Heart left ventricle (tissue), 13 donors: Measurements from ENCODE around the gene OIT3.

Experiments used
- POLR2A ChIP-seq, 2 donors: fragments of 450-650 bp; IDR thresholded peaks; one replicate each; pipeline ENCODE4 v1.6.1; 2017; ENCODE audit warnings: antibody characterized with exemption in 2 of 2, mild to moderate bottlenecking in 2 of 2, moderate library complexity in 2 of 2
- TF ChIP-seq, protein P1 (sequence below), 12 donors: fragments of 200-600 bp; sonication (generic) in 4 of 12; IDR thresholded peaks; one replicate each; pipeline versions ENCODE4 v1.5.0 to v1.8.0; 2018 to 2022; ENCODE audit warnings: antibody characterized with exemption in 12 of 12, mild to moderate bottlenecking in 5 of 12
- donor health status: ischemic (EF 13 %, LVEDD 7.1; RV severe dilation, severe dysfunction).
- donor health status: DM: no; HTN: yes; CAD: no.
- donor health status: DM: no; HTN: no; CAD: no.
- donor health status: ischemic (EF 25% LVEDD 6.9; RV normal size, moderate dysfunction).
- donor health status: ischemic (EF 25% LVEDD 5.7; RV mildly dilated, moderate dysfunction).
- donor health status: ischemic (EF 35%, LVEDD 5.7; RV mildly dilated, moderate dysfunction).
- donor health status: nonischemic (EF 11% LVEDD 7.7; RV severe dilation, severe dysfunction).
- donor health status: DM: yes; HTN: yes; CAD: no.
- donor health status: PGD.
- donor health status: ischemic (EF 29% LVEDD 5.4; RV normal size, mild dysfunction).
- donor health status: nonischemic (EF 23%, LVEDD 6.1; RV moderate dilation, normal function).

- TF ChIP-seq, protein P1, sequence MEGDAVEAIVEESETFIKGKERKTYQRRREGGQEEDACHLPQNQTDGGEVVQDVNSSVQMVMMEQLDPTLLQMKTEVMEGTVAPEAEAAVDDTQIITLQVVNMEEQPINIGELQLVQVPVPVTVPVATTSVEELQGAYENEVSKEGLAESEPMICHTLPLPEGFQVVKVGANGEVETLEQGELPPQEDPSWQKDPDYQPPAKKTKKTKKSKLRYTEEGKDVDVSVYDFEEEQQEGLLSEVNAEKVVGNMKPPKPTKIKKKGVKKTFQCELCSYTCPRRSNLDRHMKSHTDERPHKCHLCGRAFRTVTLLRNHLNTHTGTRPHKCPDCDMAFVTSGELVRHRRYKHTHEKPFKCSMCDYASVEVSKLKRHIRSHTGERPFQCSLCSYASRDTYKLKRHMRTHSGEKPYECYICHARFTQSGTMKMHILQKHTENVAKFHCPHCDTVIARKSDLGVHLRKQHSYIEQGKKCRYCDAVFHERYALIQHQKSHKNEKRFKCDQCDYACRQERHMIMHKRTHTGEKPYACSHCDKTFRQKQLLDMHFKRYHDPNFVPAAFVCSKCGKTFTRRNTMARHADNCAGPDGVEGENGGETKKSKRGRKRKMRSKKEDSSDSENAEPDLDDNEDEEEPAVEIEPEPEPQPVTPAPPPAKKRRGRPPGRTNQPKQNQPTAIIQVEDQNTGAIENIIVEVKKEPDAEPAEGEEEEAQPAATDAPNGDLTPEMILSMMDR (IDR thresholded peaks at IDR 0.05), result no peak
- no peak for TF ChIP-seq POLR2A (IDR thresholded peaks at IDR 0.05)
Observed at GRCh38 chr10:72852508-72852907, 41.0 kb upstream of the OIT3 start.
